ENCODE measurements around the gene BMP4. TPM values are rescaled to one million over a fixed set of nuclear protein-coding genes. Genes with fewer than 3 reads are reported as not detected.

BMP4 gene
- total and polyA plus RNA-seq, 4 donors: 2.0 to 4.2 (median 2.4) TPM

GRCh38 chr14:53962953-53963319 lies 6.3 kb upstream of the BMP4 start:
- TF ChIP-seq EGR1 (IDR thresholded peaks at IDR 0.05; ENCODE audit: low read depth in 2 of 2) (no peak), GABPA (IDR thresholded peaks at IDR 0.05 in 1 of 2, conservative IDR thresholded peaks at IDR 0.05 in 1 of 2) (no peak), ATF3 (IDR thresholded peaks at IDR 0.05) (no peak), YY1 (IDR thresholded peaks at IDR 0.05) (no peak), ZBTB33 (IDR thresholded peaks at IDR 0.05) (no peak), RXRA (IDR thresholded peaks at IDR 0.05) (no peak), HNF4G (IDR thresholded peaks at IDR 0.05) (no peak), HNF4A (conservative IDR thresholded peaks at IDR 0.05) (no peak), NR2F2 (IDR thresholded peaks at IDR 0.05) (no peak), FOXA1 (IDR thresholded peaks at IDR 0.05) (no peak), FOXA2 (IDR thresholded peaks at IDR 0.05) (no peak), JUND (IDR thresholded peaks at IDR 0.05) (no peak)
- Histone ChIP-seq H3K4me1 (ENCODE audit: control insufficient read depth in 4 of 4, insufficient read depth in 4 of 4, low read length in 3 of 4) (peaks cover 0 to 12% (median 7%) of the 10 kb centered on the region in 4 donors), H3K4me3 (ENCODE audit: low read depth in 1 of 3, low read length in 3 of 3) (no peak overlapping the region), H3K27ac (ENCODE audit: low read depth in 1 of 2, low read length in 2 of 2) (no peak overlapping the region), H3K36me3 (ENCODE audit: control insufficient read depth in 4 of 4, insufficient read depth in 3 of 4, low read depth in 1 of 4, low read length in 3 of 4) (no peaks in the 10 kb centered on the region), H3K9ac (ENCODE audit: low read depth in 1 of 2, low read length in 2 of 2) (no peak overlapping the region), H3K27me3 (ENCODE audit: control insufficient read depth in 4 of 4, insufficient read depth in 4 of 4, low read length in 3 of 4) (peaks cover 0 to 8% (median 1%) of the 10 kb centered on the region in 4 donors), H3K9me3 (ENCODE audit: control insufficient read depth in 4 of 4, low read length in 3 of 4) (no peaks in the 10 kb centered on the region)
- no peak for DNase-seq (ENCODE audit: low spot score)
- 64% methylated on average over 6 of the region's 6 CpGs for WGBS

GRCh38 chr14:53958628-53959027 lies 2.0 kb upstream of the BMP4 start:
- WGBS: 73% methylated on average over 2 of the region's 2 CpGs
- Histone ChIP-seq H3K9ac (ENCODE audit: low read depth in 1 of 2, low read length in 2 of 2) (no peak overlapping the region), H3K9me3 (ENCODE audit: control insufficient read depth in 4 of 4, low read length in 3 of 4) (no peaks in the 10 kb centered on the region), H3K4me1 (ENCODE audit: control insufficient read depth in 4 of 4, insufficient read depth in 4 of 4, low read length in 3 of 4) (peaks cover 11 to 36% (median 25%) of the 10 kb centered on the region in 4 donors), H3K27me3 (ENCODE audit: control insufficient read depth in 4 of 4, insufficient read depth in 4 of 4, low read length in 3 of 4) (peaks cover 0 to 11% (median 2%) of the 10 kb centered on the region in 4 donors), H3K27ac (ENCODE audit: low read depth in 1 of 2, low read length in 2 of 2) (no peak overlapping the region), H3K4me3 (ENCODE audit: low read depth in 1 of 3, low read length in 3 of 3) (no peak overlapping the region), H3K36me3 (ENCODE audit: control insufficient read depth in 4 of 4, insufficient read depth in 3 of 4, low read depth in 1 of 4, low read length in 3 of 4) (no peaks in the 10 kb centered on the region)
- DNase-seq (ENCODE audit: low spot score): no peak
- TF ChIP-seq ZBTB33 (IDR thresholded peaks at IDR 0.05): no peak
- no peak for TF ChIP-seq ATF3 (IDR thresholded peaks at IDR 0.05)
- no peak for TF ChIP-seq HNF4A (conservative IDR thresholded peaks at IDR 0.05)
- TF ChIP-seq RXRA (IDR thresholded peaks at IDR 0.05): no peak
- no peak for TF ChIP-seq JUND (IDR thresholded peaks at IDR 0.05)

GRCh38 chr14:53957739-53958138 lies 1.1 kb upstream of the BMP4 start:
- Histone ChIP-seq H3K27ac (ENCODE audit: low read depth in 1 of 2, low read length in 2 of 2) (no peak overlapping the region), H3K4me3 (ENCODE audit: low read depth in 1 of 3, low read length in 3 of 3) (no peak overlapping the region), H3K4me1 (ENCODE audit: control insufficient read depth in 4 of 4, insufficient read depth in 4 of 4, low read length in 3 of 4) (peaks cover 11 to 37% (median 23%) of the 10 kb centered on the region in 4 donors), H3K27me3 (ENCODE audit: control insufficient read depth in 4 of 4, insufficient read depth in 4 of 4, low read length in 3 of 4) (peaks cover 0 to 8% (median under 1%) of the 10 kb centered on the region in 4 donors), H3K9me3 (ENCODE audit: control insufficient read depth in 4 of 4, low read length in 3 of 4) (no peaks in the 10 kb centered on the region), H3K36me3 (ENCODE audit: control insufficient read depth in 4 of 4, insufficient read depth in 3 of 4, low read depth in 1 of 4, low read length in 3 of 4) (no peaks in the 10 kb centered on the region), H3K9ac (ENCODE audit: low read depth in 1 of 2, low read length in 2 of 2) (no peak overlapping the region)
- DNase-seq (ENCODE audit: low spot score): no peak
- TF ChIP-seq RXRA (IDR thresholded peaks at IDR 0.05): no peak
- TF ChIP-seq TAF1 (conservative IDR thresholded peaks at IDR 0.05): no peak
- no peak for TF ChIP-seq RAD21 (IDR thresholded peaks at IDR 0.05)
- TF ChIP-seq CTCF (IDR thresholded peaks at IDR 0.05; ENCODE audit: low read depth, low read length, missing input control): no peak
- no peak for TF ChIP-seq GABPA (IDR thresholded peaks at IDR 0.05 in 1 of 2, conservative IDR thresholded peaks at IDR 0.05 in 1 of 2)

Measured in liver (tissue), 9 donors.